H1 (cell line): ENCODE data around the gene CABP2. TPM values are rescaled to one million over a fixed set of nuclear protein-coding genes. Genes with fewer than 3 reads are reported as not detected.
"Not testable (repeated sequence)": the region's sequence is repeated elsewhere in the genome, so short reads cannot be mapped to it uniquely, and the experiment has no call there.

ENCODE experiments used
- CTCF ChIA-PET: fragments of 300-600 bp; sonication (Branson Sonifier 250); formaldehyde crosslinking; loops from one replicate; lab custom pipeline; 2021; ENCODE audit not compliant: partially characterized antibody; lab: Charles Lee
- POLR2A ChIA-PET: fragments of 300-600 bp; sonication (Branson Sonifier 250); formaldehyde crosslinking; loops from one replicate; lab custom pipeline; 2021; ENCODE audit warnings: inconsistent platforms; ENCODE audit not compliant: partially characterized antibody; lab: Charles Lee
- DNase-seq, 2 experiments: peaks; one replicate each; pipeline versions ENCODE4 v3.0.0 to v3.0.0-alpha.2; 2010 to 2022; ENCODE audit warnings: low spot score in 2 of 2, low read depth in 1 of 2, mixed read lengths in 1 of 2
- FAIRE-seq: peaks from 2 replicates; lab custom pipeline; 2011; peaks lifted over from hg19 to GRCh38; lab: Jason Lieb, UNC
- H2AFZ ChIP-seq: 2 replicates; pipeline ENCODE4 v1.8.1; 2012; ENCODE audit warnings: low read length, inconsistent platforms
- H2AK5ac ChIP-seq: 2 replicates; pipeline ENCODE4 v1.6.1; 2013; ENCODE audit warnings: low read depth, low read length
- H2BK120ac ChIP-seq: replicated peaks from 2 replicates; pipeline ENCODE3; 2013; ENCODE audit warnings: low read depth, low read length, inconsistent platforms
- H2BK12ac ChIP-seq: 2 replicates; pipeline ENCODE4 v1.6.1; 2013; ENCODE audit warnings: low read depth, low read length
- H2BK15ac ChIP-seq: 2 replicates; pipeline ENCODE4 v1.6.1; 2013; ENCODE audit warnings: low read length
- H2BK20ac ChIP-seq: 2 replicates; pipeline ENCODE4 v1.6.1; 2013; ENCODE audit warnings: low read length
- H2BK5ac ChIP-seq: 2 replicates; pipeline ENCODE4 v1.6.1; 2013; ENCODE audit warnings: low read depth, low read length
- H3K14ac ChIP-seq: 2 replicates; pipeline ENCODE4 v1.6.1; 2013; ENCODE audit warnings: inconsistent platforms; ENCODE audit not compliant: insufficient read length
- H3K18ac ChIP-seq: 2 replicates; pipeline ENCODE4 v1.6.1; 2013; ENCODE audit warnings: low read length; ENCODE audit errors: extremely low read depth
- H3K23ac ChIP-seq: 2 replicates; pipeline ENCODE4 v1.6.1; 2013; ENCODE audit warnings: inconsistent platforms; ENCODE audit not compliant: insufficient read length
- H3K23me2 ChIP-seq: 2 replicates; pipeline ENCODE4 v1.6.1; 2013; ENCODE audit warnings: low read depth, low read length
- H3K27ac ChIP-seq: 2 replicates; pipeline ENCODE4 v1.6.1; 2011; ENCODE audit warnings: low read depth, low read length, inconsistent platforms
- H3K27me3 ChIP-seq, 4 experiments: replicated peaks in 1 of 4; 1 replicate in 1 of 4; 2 replicates in 3 of 4; pipeline versions ENCODE4 v1.6.1 to v1.8.1; 2011 to 2013; ENCODE audit warnings: low read length in 3 of 4, mild to moderate bottlenecking in 3 of 4, inconsistent platforms in 2 of 4, mixed read lengths in 2 of 4, moderate library complexity in 1 of 4; ENCODE audit not compliant: control insufficient read depth in 3 of 4, insufficient read depth in 3 of 4; ENCODE audit errors: extremely low read depth in 1 of 4
- H3K36me3 ChIP-seq, 4 experiments: 2 replicates each; pipeline versions ENCODE4 v1.6.1 to v1.8.1; 2011 to 2013; ENCODE audit warnings: mild to moderate bottlenecking in 4 of 4, low read length in 3 of 4, moderate library complexity in 2 of 4, control low read depth in 1 of 4, inconsistent platforms in 1 of 4; ENCODE audit not compliant: insufficient read depth in 4 of 4, control insufficient read depth in 2 of 4
- H3K4ac ChIP-seq: replicated peaks from 2 replicates; pipeline ENCODE3; 2013; ENCODE audit warnings: low read length, low read depth, mixed read lengths, inconsistent platforms; ENCODE audit not compliant: insufficient read length
- H3K4me1 ChIP-seq, 4 experiments: replicated peaks in 1 of 4; 1 replicate in 1 of 4; 2 replicates in 3 of 4; pipeline versions ENCODE4 v1.6.1 to v1.8.1; 2011 to 2013; ENCODE audit warnings: low read length in 3 of 4, inconsistent platforms in 2 of 4, mixed read lengths in 1 of 4; ENCODE audit not compliant: insufficient read depth in 4 of 4, control insufficient read depth in 3 of 4
- H3K4me2 ChIP-seq, 2 experiments: 2 replicates each; pipeline versions ENCODE4 v1.6.1 to v1.8.1; 2011 to 2013; ENCODE audit warnings: low read depth in 2 of 2, low read length in 2 of 2, control low read depth in 1 of 2, inconsistent platforms in 1 of 2, mild to moderate bottlenecking in 1 of 2; ENCODE audit not compliant: insufficient read depth in 1 of 2
- H3K4me3 ChIP-seq, 4 experiments: fragments of 200-600, 300-600 bp in 1 of 4; sonication (generic), shearing (Covaris generic), sonication (Bioruptor Twin) in 1 of 4; 2 replicates each; pipeline versions ENCODE4 v1.5.1 to v1.8.1; 2011 to 2016; ENCODE audit warnings: low read length in 4 of 4, low read depth in 3 of 4, control low read depth in 2 of 4, inconsistent platforms in 2 of 4, mild to moderate bottlenecking in 2 of 4, mixed read lengths in 1 of 4, moderate library complexity in 1 of 4; ENCODE audit not compliant: insufficient read depth in 2 of 4; ENCODE audit errors: extremely low read depth in 1 of 4
- H3K56ac ChIP-seq: replicated peaks from 2 replicates; pipeline ENCODE3; 2013; ENCODE audit warnings: low read depth, mild to moderate bottlenecking, mixed read lengths, low read length, inconsistent platforms; ENCODE audit not compliant: insufficient read length
- H3K79me1 ChIP-seq: 2 replicates; pipeline ENCODE4 v1.6.1; 2013; ENCODE audit warnings: low read depth, low read length, control low read depth
- H3K79me2 ChIP-seq, 2 experiments: 2 replicates each; pipeline versions ENCODE4 v1.6.1 to v1.8.1; 2012 to 2013; ENCODE audit warnings: low read length in 2 of 2, mild to moderate bottlenecking in 2 of 2, inconsistent platforms in 1 of 2; ENCODE audit not compliant: insufficient read depth in 2 of 2, control insufficient read depth in 1 of 2
- H3K9ac ChIP-seq, 4 experiments: replicated peaks in 1 of 4; 1 replicate in 1 of 4; 2 replicates in 3 of 4; pipeline versions ENCODE4 v1.6.1 to v1.8.1; 2011 to 2013; ENCODE audit warnings: low read depth in 3 of 4, low read length in 3 of 4, control low read depth in 2 of 4, mild to moderate bottlenecking in 2 of 4, moderate library complexity in 2 of 4, inconsistent platforms in 1 of 4; ENCODE audit errors: extremely low read depth in 1 of 4
- H3K9me3 ChIP-seq, 2 experiments: 2 replicates each; pipeline versions ENCODE4 v1.6.1 to v1.8.1; 2012 to 2013; ENCODE audit warnings: mild to moderate bottlenecking in 2 of 2, moderate library complexity in 2 of 2, control low read depth in 1 of 2, inconsistent platforms in 1 of 2, low read depth in 1 of 2, low read length in 1 of 2, mixed read lengths in 1 of 2; ENCODE audit not compliant: insufficient read depth in 2 of 2
- H4K20me1 ChIP-seq, 2 experiments: replicated peaks in 1 of 2; 2 replicates each; pipeline versions ENCODE3 to v1.8.1; 2011 to 2013; ENCODE audit warnings: inconsistent platforms in 2 of 2, low read length in 2 of 2, mild to moderate bottlenecking in 1 of 2; ENCODE audit not compliant: insufficient read depth in 2 of 2, control insufficient read depth in 1 of 2
- H4K5ac ChIP-seq: 2 replicates; pipeline ENCODE4 v1.6.1; 2013; ENCODE audit warnings: low read length, low read depth, mixed read lengths, inconsistent platforms; ENCODE audit not compliant: insufficient read length
- H4K8ac ChIP-seq: 2 replicates; pipeline ENCODE4 v1.8.0; 2013; ENCODE audit warnings: mild to moderate bottlenecking, moderate library complexity, low read length, inconsistent platforms; ENCODE audit not compliant: insufficient read depth; ENCODE audit errors: extremely low read depth
- H4K91ac ChIP-seq: replicated peaks from 2 replicates; pipeline ENCODE3; 2013; ENCODE audit warnings: low read length, mixed read lengths, inconsistent platforms; ENCODE audit not compliant: insufficient read length
- WGBS, 2 experiments: shearing (Covaris generic) in 1 of 2; methylation state at CpG; one replicate each; pipeline versions ENCODE4 v1.1.6 to v1.1.7; 2013 to 2015; ENCODE audit warnings: low lambda C conversion rate in 2 of 2, mixed read lengths in 2 of 2, inconsistent platforms in 1 of 2, low coverage in 1 of 2, missing lambda C conversion rate in 1 of 2; ENCODE audit not compliant: insufficient replicate concordance in 2 of 2, insufficient coverage in 1 of 2, insufficient read length in 1 of 2; ENCODE audit errors: extremely low coverage in 1 of 2, missing lambda C conversion rate in 1 of 2; 5-methylcytosine and 5-hydroxymethylcytosine counted together
- polyA plus RNA-seq, 7 experiments: library from polyadenylated mRNA; depleted of rRNA in 3 of 7; stranded (reverse) in 5 of 7; unstranded in 2 of 7; fragments of >200 nt in 5 of 7; fragments of 200-250 nt in 2 of 7; gene quantifications; 1 replicate in 5 of 7; 2 replicates in 1 of 7; 4 replicates in 1 of 7; pipeline versions ENCODE4 v1.2.1 to v1.2.3, GENCODE V29; 2011 to 2013; ENCODE audit warnings: missing spikeins in 2 of 7, mixed read lengths in 2 of 7
- total RNA-seq: library from RNA; stranded (reverse); fragmentation: NEBNext Ultra II Directional; extraction: Animal tissue kit (Norgen Biotek cat#: 25700); gene quantifications from 2 replicates; pipeline ENCODE4 v1.2.1, GENCODE V29; 2021

CABP2 gene
- total and polyA plus RNA-seq, 2 of the 8 experiments (the other 6 are each of a cell fraction or from before 2014, with no cell fraction given), result not detected

- H4K8ac ChIP-seq, H3K14ac ChIP-seq, H4K91ac ChIP-seq, H3K23ac ChIP-seq, H2BK120ac ChIP-seq, H4K20me1 ChIP-seq, H4K5ac ChIP-seq, H2BK5ac ChIP-seq, H3K56ac ChIP-seq, H3K9me3 ChIP-seq, H3K4me1 ChIP-seq, H2BK15ac ChIP-seq, H3K27me3 ChIP-seq, H2AFZ ChIP-seq, H3K4me2 ChIP-seq, FAIRE-seq, H3K4ac ChIP-seq, H3K4me3 ChIP-seq, H2BK12ac ChIP-seq, H2BK20ac ChIP-seq, H3K27ac ChIP-seq, H3K36me3 ChIP-seq, DNase-seq, H3K18ac ChIP-seq, H3K9ac ChIP-seq, H3K79me2 ChIP-seq, H2AK5ac ChIP-seq, H3K23me2 ChIP-seq, H3K79me1 ChIP-seq: not testable (repeated sequence)
- WGBS, 2 experiments, result 75% methylated on average over 4 of the region's 7 CpGs; no CpG with 5 or more reads in 1 of the 2 experiments
- CTCF ChIA-PET, result interaction anchor here (1.2 to 1.4 kb wide), 2 partner anchors 8 to 106 kb away, joined by 3 read pairs; no protein-coding TSS in a partner anchor
- POLR2A ChIA-PET, result interaction anchor here (1.0 to 1.2 kb wide), 4 partner anchors 16 to 22 kb away, joined by 3 to 4 read pairs (median 3); partner anchors contain the start of gene CDK2AP2
Measured at GRCh38 chr11:67485873-67486361, 37.3 kb downstream of the CABP2 start.
